BJ (cell line): ENCODE results near the gene PF4V1. TPM values are rescaled to one million over a fixed set of nuclear protein-coding genes. Genes with fewer than 3 reads are reported as not detected.

Experiments
- CTCF ChIA-PET: fragments of 350-600 bp; formaldehyde crosslinking; extraction: SDS; loops from one replicate; lab custom pipeline; 2021; ENCODE audit warnings: antibody characterized with exemption, inconsistent platforms; lab: Yijun Ruan, JAX
- POLR2A ChIA-PET: fragments of 300-600 bp; sonication (Branson Sonifier 250); formaldehyde crosslinking; extraction: SDS; loops from one replicate; lab custom pipeline; 2021; ENCODE audit warnings: antibody characterized with exemption; lab: Charles Lee
- DNase-seq: peaks from one replicate; pipeline ENCODE4 v3.0.0-alpha.2; 2011; ENCODE audit warnings: low read depth
- H3K27me3 ChIP-seq: 2 replicates; pipeline ENCODE4 v1.6.0; 2011; ENCODE audit warnings: low read length; ENCODE audit not compliant: control insufficient read depth, insufficient read depth
- H3K36me3 ChIP-seq: 2 replicates; pipeline ENCODE4 v1.5.1; 2011; ENCODE audit warnings: low read length; ENCODE audit not compliant: control insufficient read depth, insufficient read depth
- H3K4me3 ChIP-seq: 2 replicates; pipeline ENCODE4 v1.5.1; 2011; ENCODE audit warnings: low read depth, mild to moderate bottlenecking, control low read depth, low read length
- polyA plus RNA-seq: library from polyadenylated mRNA; depleted of rRNA; stranded (reverse); fragments of >200 nt; gene quantifications from 2 replicates; pipeline ENCODE4 v1.2.3, GENCODE V29; 2011
- TF ChIP-seq, protein P1 (sequence below): IDR thresholded peaks from 2 replicates; pipeline ENCODE4 v1.5.1; 2011; ENCODE audit warnings: low read depth, mild to moderate bottlenecking, control low read depth, inconsistent platforms, low read length, moderate library complexity; ENCODE audit not compliant: insufficient read depth

PF4V1 gene
- polyA plus RNA-seq, 1 experiment = not detected

GRCh38 chr4:73844345-73844744 is 8.8 kb upstream of the PF4V1 start:
- ChIA-PET CTCF (interaction anchor here (0.9 to 1.4 kb wide), 2 partner anchors 15 to 115 kb away, joined by 3 to 4 read pairs; no protein-coding TSS in a partner anchor), POLR2A (no interaction called here)
- TF ChIP-seq, protein P1, sequence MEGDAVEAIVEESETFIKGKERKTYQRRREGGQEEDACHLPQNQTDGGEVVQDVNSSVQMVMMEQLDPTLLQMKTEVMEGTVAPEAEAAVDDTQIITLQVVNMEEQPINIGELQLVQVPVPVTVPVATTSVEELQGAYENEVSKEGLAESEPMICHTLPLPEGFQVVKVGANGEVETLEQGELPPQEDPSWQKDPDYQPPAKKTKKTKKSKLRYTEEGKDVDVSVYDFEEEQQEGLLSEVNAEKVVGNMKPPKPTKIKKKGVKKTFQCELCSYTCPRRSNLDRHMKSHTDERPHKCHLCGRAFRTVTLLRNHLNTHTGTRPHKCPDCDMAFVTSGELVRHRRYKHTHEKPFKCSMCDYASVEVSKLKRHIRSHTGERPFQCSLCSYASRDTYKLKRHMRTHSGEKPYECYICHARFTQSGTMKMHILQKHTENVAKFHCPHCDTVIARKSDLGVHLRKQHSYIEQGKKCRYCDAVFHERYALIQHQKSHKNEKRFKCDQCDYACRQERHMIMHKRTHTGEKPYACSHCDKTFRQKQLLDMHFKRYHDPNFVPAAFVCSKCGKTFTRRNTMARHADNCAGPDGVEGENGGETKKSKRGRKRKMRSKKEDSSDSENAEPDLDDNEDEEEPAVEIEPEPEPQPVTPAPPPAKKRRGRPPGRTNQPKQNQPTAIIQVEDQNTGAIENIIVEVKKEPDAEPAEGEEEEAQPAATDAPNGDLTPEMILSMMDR = no peak
- H3K27me3 ChIP-seq = peaks cover 5% of the 10 kb centered on the region
- H3K36me3 ChIP-seq = no peaks in the 10 kb centered on the region
- no peak overlapping the region for H3K4me3 ChIP-seq
- no peak for DNase-seq

DNA sequence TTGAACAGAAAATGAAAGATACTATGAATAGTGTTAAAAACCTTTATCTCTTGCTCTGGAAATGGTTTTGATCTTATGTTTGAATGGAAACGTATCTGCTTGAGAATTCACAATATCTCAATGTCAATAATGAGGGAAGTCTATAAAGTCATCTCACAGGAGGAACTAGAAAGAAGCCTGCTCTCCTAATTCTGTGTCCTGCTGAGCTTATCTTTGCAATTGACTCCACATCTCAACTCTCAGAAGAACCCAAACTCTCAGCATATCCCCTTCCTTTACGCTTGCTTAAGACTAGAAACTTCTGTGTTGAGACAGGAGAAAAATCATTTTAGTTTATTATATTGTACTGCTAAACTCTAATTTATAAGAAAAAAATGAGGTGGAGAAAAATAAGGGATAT is 8.3 kb upstream of the PF4V1 start:
- DNase-seq = no peak
- ChIA-PET CTCF (interaction anchor here (0.9 to 1.4 kb wide), 2 partner anchors 15 to 116 kb away, joined by 3 to 4 read pairs; no protein-coding TSS in a partner anchor), POLR2A (no interaction called here)
- TF ChIP-seq, protein P1 = no peak
- peaks cover 5% of the 10 kb centered on the region for H3K27me3 ChIP-seq
- H3K36me3 ChIP-seq = no peaks in the 10 kb centered on the region
- H3K4me3 ChIP-seq = no peak overlapping the region

DNA sequence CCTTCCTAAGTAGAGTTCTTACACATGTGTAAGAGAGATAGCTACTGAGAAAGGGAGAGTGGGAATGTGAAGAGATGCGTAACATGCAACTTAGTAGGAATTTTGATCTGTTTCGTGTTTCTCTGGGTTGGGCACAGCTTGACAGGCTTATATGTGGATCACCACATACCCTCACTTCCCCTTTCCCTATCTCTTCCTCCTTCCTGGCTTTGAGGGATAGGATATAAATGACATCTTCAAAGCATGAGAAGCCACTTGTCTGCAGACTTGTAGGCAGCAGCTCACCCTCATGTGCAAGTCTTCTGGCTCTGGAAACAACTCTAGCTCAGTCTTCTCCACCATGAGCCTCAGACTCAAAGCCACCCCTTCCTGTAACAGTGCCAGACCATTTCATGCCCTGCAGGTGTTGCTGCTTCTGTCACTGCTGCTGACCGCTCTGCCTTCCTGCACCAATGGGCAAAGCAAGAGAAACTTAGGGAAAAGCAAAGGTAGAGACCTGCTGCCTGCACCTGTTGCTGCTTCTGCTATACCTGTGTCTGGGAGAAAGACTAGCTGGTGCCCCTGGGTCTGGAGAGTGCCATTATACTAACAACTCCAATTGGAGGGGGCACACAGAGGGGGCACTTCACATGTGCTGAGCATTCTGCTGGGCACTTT is 5.4 kb upstream of the PF4V1 start:
- ChIA-PET POLR2A (no interaction called here), CTCF (no interaction called here)
- TF ChIP-seq, protein P1 = no peak
- Histone ChIP-seq H3K4me3 (no peak overlapping the region), H3K36me3 (no peaks in the 10 kb centered on the region), H3K27me3 (peaks cover 5% of the 10 kb centered on the region)
- DNase-seq = no peak

DNA sequence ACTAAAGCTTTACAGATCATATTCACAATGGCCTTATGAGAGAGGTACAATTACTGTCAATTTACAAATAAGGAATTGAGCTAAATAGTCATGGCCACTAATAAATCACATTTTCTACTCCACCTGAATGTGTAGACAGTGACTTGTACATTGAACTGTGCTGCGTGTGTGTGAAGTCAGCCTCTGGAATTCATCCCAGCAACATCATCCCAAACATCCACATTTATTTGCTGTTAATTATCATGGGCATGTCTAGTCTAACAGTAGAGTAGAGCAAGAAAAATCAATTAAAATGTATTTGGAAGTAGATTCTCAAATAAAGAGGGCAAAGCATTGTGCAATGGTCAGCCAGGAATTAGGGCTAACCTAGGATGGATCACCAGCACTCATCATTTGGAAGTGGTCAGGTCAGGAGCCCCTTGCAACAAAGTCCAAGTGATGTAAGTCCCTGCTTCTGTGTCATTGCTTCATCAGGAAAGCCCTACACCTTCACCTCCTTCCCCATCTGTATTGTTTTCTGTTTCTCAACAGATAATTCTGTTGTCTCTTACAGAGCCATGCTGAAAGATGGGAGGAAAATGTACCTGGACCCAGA is 4.8 kb upstream of the PF4V1 start:
- Histone ChIP-seq H3K36me3 (no peaks in the 10 kb centered on the region), H3K4me3 (no peak overlapping the region), H3K27me3 (peaks cover 7% of the 10 kb centered on the region)
- DNase-seq = no peak
- TF ChIP-seq, protein P1 = no peak
- POLR2A ChIA-PET = no interaction called here
- CTCF ChIA-PET = no interaction called here

DNA sequence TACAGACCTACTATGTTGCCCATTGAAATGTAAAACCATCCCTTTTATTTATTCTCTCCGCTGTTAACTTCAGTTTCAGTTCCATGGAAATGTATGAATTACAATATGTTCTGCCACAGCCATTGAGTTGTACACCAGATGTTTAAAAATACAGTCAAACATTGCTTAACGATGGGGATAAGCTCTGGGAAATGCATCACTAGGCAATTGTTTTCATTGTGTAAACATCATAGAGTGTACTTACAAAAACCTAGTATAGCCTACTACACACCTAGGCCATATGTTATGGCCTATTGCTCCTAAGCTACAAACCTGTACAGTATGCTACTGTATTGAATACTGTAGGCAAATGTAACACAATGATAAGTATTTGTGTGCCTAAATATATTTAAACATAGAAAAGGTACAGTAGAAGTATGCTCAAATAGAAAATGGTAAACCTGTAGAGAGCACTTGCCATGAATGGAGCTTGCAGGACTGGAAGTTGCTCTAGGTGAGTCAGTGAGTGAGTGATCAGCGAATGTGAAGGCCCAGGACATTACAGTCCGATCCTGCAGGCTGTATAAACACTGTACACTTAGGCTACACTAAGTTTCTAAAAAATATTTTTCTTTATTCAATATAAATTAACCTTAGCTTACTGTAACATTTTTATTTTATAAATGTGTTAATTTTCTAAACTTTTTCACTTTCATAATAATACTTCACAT is 2.7 kb upstream of the PF4V1 start:
- TF ChIP-seq, protein P1 = no peak
- ChIA-PET CTCF (interaction anchor here (0.7 to 1.6 kb wide), 3 partner anchors 8 to 188 kb away, joined by 3 to 5 read pairs (median 3); no protein-coding TSS in a partner anchor), POLR2A (interaction anchor here (0.6 kb wide), 1 partner anchor 1725 kb away, joined by 3 read pairs; no protein-coding TSS in a partner anchor)
- Histone ChIP-seq H3K27me3 (peaks cover 9% of the 10 kb centered on the region), H3K4me3 (no peak overlapping the region), H3K36me3 (no peaks in the 10 kb centered on the region)
- no peak for DNase-seq
